ENCODE measurements around the gene BHLHE41.

BHLHE41 gene

GRCh38 chr12:26124446-26125399 lies at the start of gene BHLHE41:
Gene BHLHE41 (minus strand): TSS chr12:26125037. CDS start chr12:26124779, 258 bp downstream.
- no peak for DNase-seq (ENCODE audit: low read depth)

GRCh38 chr12:26172946-26173552 lies 48.2 kb upstream of the BHLHE41 start:
- DNase-seq (ENCODE audit: low read depth), result no peak

DNA sequence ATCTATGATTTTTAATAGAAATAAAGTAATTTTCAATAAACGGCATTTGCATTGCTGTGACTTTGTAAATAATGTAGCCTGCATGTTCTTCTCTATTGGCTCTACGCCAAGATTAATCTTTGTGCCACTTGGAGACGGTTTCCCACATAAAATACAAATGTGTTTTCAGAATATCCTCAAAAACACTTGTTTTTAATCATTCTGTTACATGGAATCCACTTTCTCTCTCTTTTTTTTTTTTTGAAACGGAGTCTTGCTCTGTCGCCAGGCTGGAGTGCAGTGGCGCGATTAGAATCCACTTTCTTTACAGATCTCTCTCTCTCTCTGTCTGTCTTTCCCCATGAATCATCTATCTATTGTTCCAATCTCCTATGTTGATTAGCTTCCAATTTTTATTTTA lies 47.7 kb upstream of the BHLHE41 start:
- DNase-seq (ENCODE audit: low read depth), result no peak

GRCh38 chr12:26172013-26172412 lies 47.2 kb upstream of the BHLHE41 start:
- DNase-seq (ENCODE audit: low read depth), result no peak

DNA sequence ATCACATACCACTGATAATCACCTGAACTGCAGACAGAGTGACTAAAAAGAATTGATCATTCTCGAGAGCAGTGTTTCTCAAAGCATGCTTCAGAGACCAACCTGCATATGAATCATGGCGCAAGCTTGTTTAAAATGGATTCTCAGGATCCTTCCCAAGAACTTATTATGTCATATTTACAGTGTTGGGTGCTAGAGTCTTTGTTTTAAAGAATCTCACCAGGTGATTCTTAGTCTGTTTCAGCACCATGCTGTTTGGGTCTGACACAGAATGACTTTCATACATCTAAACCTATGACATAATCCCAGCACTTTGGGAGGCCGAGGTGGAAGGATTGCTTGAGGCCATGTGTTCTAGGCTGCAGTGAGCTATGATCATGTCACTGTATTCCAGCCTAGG lies 39.3 kb upstream of the BHLHE41 start:
- no peak for DNase-seq (ENCODE audit: low read depth)

DNA sequence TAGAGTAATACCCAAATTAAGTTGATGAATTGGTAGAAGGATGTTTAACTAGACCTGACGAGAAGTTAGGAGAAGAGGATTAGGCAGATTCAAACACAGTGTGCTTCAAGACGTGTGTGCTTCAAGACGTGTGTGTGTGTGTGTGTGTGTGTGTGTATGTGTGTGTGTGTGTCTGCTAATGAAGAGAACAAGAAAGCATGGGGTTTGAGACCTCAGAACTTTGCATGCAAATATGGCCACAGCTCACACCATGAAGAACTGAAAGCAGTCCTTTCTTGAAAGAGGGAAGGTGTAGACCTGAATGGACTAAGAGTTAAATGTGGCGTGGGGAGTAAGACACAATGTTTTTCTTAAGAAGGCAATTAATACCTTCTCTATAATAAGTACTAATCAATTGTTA lies 38.1 kb upstream of the BHLHE41 start:
- no peak for DNase-seq (ENCODE audit: low read depth)

GRCh38 chr12:26162174-26162573 lies 37.3 kb upstream of the BHLHE41 start:
- DNase-seq (ENCODE audit: low read depth), result no peak

DNA sequence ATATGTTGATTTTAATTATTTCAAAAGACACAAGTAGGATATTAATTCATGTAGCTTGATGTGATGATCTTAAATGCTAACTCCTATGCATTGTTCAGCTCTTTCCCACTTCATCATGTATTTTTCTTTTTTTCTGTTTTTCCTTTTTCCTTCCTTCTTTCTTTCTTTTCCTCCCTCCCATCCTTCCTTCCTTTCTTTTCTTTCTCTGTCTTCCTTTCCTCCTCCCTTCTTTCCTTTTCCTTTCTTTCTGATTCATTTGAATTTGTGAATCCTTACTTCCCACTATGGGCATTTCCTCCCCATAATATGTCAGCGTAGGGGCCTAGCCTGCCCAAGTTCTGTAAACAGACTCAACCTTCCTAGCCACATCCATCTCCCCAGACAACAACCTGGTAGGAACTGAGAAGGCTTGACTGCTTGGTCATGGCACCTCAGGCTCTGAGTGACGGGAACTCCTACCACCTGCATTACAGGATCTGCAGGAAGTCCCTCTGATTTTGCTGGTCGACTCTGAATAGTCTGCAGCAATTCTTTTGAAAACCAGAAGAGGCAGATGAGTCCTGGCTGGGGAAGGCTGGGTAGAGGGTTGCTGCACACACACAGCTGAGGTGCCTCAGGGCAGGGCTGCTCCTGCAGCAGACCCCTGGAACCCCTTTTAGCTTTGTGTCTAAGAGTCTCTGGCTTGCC lies 33.4 kb upstream of the BHLHE41 start:
- no peak for DNase-seq (ENCODE audit: low read depth)

DNA sequence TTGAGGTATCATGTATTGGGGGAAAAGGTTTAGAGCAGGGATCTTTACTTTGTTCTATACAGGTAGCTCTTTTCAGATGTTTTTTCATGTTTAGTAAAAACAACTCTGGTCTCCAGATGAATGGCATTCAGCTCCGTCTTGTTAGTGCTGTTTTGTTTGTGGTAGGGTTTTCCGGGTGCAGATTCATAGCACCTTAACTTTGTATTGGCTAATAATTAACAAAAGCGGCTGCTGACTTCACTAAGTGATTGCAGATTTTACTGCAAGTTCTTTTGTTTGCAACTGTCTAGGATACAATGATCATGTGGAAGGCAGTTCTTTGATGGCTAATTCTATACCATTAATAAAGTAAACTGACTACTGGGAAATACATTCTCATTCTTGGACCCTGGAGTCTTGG lies 32.2 kb upstream of the BHLHE41 start:
- no peak for DNase-seq (ENCODE audit: low read depth)

DNA sequence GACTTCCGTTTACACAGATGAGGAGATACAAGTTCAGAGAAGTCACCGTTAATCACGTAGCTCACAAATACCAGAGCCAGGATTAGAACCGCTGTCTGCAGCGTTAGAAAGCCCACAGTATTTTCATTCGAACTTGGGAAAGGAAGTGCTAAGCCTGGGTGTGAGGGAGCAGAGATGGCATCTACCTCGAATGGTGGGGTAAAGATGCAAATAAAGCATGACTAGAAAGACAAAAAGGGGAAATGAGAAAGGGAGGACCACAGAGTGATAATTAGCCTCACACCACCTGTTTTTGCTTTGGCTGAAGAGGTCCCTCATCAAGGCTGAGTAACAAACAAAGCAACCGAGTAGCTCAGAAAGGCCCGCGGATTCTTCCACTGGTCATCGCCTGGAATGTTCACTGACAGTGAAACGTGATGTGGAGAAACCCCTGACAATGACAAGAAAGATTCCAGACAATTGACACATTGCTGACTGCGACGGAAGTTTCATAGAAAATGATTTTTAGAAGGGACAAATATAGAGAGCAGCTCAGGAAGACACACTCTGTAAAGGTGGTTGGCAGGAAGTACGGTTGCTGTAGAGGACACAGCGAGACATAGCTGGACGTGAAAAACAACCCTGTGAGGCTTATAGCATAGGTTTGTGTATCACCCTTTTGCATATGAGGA lies 31.5 kb upstream of the BHLHE41 start:
- no peak for DNase-seq (ENCODE audit: low read depth)

GRCh38 chr12:26153421-26154154 lies 28.8 kb upstream of the BHLHE41 start:
- DNase-seq (ENCODE audit: low read depth), result no peak

DNA sequence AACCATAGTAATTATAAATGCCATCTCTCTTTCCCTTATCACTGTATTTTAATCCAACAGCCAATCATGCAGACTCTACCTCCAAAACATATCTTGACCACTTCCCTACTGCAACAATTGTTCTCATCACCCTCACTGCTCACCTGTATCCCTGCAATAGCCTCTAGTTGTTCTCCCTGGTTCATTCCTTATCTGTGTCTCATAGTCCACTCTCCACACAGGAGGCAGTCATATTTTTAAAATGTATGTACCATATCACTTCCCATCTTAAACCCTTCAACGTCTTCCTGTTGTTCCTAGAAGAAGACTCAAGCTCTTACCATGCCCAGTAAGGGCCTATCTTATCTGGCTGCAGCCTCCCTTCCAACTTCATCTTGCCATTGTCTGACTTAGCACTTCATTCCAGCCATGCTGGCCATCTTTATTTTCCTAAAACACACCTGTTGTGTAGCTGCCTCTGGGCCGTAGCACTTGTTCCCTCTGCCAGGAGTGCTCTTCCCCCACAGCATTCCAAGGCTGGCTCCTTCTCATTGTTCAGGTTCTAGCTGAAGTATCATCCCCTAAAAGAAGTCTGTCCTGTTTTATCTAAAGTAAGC lies 27.8 kb upstream of the BHLHE41 start:
- no peak for DNase-seq (ENCODE audit: low read depth)

- DNase-seq (ENCODE audit: low read depth), result no peak
Observed at GRCh38 chr12:26150736-26151450, 26.1 kb upstream of the BHLHE41 start.

DNA sequence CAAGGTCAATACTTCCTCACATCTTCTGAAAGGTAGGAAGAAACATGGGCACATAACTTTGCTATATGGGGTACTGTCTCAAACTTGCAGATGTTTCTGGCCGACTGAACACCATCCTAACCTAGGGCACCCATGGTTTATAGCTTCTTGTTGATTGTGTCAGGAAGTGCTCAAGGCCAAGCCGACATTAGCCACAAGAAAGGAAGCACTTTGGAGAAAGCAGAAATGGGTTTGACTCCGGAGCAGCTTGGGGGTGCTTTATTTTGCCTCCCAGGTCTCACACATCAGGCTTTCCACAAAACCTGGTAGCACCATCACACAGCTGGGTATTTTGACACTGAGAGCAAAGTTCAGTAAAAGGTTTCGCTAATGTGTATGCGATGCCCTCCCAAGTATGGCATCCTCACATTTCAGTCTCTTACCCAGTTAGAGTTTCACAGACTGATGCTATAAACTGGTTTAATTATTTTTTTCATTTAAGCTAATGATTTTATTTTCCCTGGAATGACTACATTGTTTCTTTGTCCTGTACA lies 25.2 kb upstream of the BHLHE41 start:
- no peak for DNase-seq (ENCODE audit: low read depth)

- no peak for DNase-seq (ENCODE audit: low read depth)
Observed at GRCh38 chr12:26148291-26148690, 23.5 kb upstream of the BHLHE41 start.

- DNase-seq (ENCODE audit: low read depth), result no peak
Observed at GRCh38 chr12:26143291-26143690, 18.5 kb upstream of the BHLHE41 start.

GRCh38 chr12:26138860-26139259 lies 14.0 kb upstream of the BHLHE41 start:
- no peak for DNase-seq (ENCODE audit: low read depth)

DNA sequence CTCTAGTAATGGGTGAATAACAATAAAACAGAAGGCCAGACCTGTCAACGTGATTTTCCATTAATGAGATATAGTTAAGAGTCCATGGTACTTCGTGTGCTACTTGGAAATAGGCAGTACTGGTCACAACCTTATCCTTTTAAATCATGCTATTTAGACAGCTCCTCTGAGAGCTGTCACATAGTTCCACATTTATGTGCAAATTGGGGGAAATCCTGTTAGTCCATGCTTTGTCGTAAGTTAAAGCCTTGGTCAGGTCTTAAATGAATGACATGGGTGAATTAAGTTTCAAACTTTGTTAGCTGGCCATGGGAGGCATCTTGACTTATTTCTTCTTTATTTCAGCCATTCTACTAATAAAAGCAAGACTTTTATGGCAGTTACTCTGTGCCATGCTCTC lies 11.9 kb upstream of the BHLHE41 start:
- DNase-seq (ENCODE audit: low read depth), result no peak

- no peak for DNase-seq (ENCODE audit: low read depth)
Observed at GRCh38 chr12:26135571-26135970, 10.7 kb upstream of the BHLHE41 start.

DNA sequence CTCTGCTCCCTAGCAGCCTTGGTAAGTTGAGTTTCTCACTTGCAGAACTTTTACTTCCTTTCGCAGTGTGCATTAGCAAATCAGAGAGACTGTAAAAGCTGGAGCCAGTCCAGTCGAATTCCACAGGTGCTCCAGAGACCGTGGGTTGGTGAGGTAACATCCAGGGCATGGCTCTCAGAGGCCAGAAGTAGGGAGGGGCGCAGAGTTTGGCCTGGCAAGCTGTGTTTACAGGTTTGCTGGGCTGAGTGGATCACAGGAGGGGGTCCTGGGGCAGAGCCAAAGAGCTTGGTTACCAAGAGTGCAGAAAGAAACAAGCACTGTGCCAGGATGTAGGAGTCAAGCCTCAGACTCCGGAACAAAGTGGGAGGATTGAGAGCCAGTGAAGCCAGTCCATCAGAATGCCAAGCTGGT lies 10.2 kb upstream of the BHLHE41 start:
- DNase-seq (ENCODE audit: low read depth), result no peak

Measured in stimulated activated CD8-positive, alpha-beta memory T cell treated with anti-CD3 and anti-CD28 coated beads, Interleukin-4, amount 100 ng/mL, for 24 hours (primary cell).